Thoracic aorta (tissue), 2 donors: Measurements from ENCODE around the gene AMIGO3. TPM values are rescaled to one million over a fixed set of nuclear protein-coding genes. Genes with fewer than 3 reads are reported as not detected.

Experiments used
- ATAC-seq: fragments of 150-250 bp; one replicate; pipeline ENCODE4 v1.8.0; 2017; ENCODE audit warnings: low read depth; ENCODE audit not compliant: insufficient number of reproducible peaks, low FRiP score
- DNase-seq: peaks from one replicate; pipeline ENCODE4 v3.0.0-alpha.2; 2020; ENCODE audit warnings: low spot score
- H3K27ac ChIP-seq, 2 donors: fragments of 200-600 bp; sonication (generic); 1 replicate in 1 of 2; 2 replicates in 1 of 2; pipeline ENCODE4 v1.5.1; 2016; ENCODE audit warnings: mild to moderate bottlenecking in 2 of 2, moderate library complexity in 2 of 2
- H3K27me3 ChIP-seq: fragments of 200-600 bp; sonication (generic); replicated peaks from 2 replicates; pipeline ENCODE4 v1.6.0; 2016; ENCODE audit warnings: mild to moderate bottlenecking; ENCODE audit not compliant: insufficient read depth
- H3K36me3 ChIP-seq: fragments of 200-600 bp; sonication (generic); one replicate; pipeline ENCODE4 v1.5.1; 2016
- H3K4me1 ChIP-seq, 2 donors: fragments of 200-600 bp; sonication (generic); 1 replicate in 1 of 2; 2 replicates in 1 of 2; pipeline versions ENCODE4 v1.5.1 to v1.6.0; 2016; ENCODE audit warnings: low read depth in 2 of 2, mild to moderate bottlenecking in 1 of 2; ENCODE audit not compliant: control insufficient read depth in 1 of 2
- H3K4me3 ChIP-seq: fragments of 200-600 bp; sonication (generic); 2 replicates; pipeline ENCODE4 v1.5.1; 2016; ENCODE audit warnings: mild to moderate bottlenecking
- H3K9me3 ChIP-seq: fragments of 200-600 bp; sonication (generic); 2 replicates; pipeline ENCODE4 v1.5.1; 2016
- total RNA-seq, 2 donors: library from RNA; depleted of rRNA; stranded (reverse); fragments of >200 nt; gene quantifications; one replicate each; pipeline versions ENCODE4 v1.1.0 to v1.2.3, GENCODE V29; 2016
- TF ChIP-seq, protein P1 (sequence below): fragments of 200-600 bp; sonication (generic); IDR thresholded peaks from one replicate; pipeline ENCODE4 v1.5.1; 2019; ENCODE audit warnings: antibody characterized with exemption

Gene AMIGO3, protein sequence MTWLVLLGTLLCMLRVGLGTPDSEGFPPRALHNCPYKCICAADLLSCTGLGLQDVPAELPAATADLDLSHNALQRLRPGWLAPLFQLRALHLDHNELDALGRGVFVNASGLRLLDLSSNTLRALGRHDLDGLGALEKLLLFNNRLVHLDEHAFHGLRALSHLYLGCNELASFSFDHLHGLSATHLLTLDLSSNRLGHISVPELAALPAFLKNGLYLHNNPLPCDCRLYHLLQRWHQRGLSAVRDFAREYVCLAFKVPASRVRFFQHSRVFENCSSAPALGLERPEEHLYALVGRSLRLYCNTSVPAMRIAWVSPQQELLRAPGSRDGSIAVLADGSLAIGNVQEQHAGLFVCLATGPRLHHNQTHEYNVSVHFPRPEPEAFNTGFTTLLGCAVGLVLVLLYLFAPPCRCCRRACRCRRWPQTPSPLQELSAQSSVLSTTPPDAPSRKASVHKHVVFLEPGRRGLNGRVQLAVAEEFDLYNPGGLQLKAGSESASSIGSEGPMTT
- total RNA-seq: 1 to 10 TPM; 3.0 to 5.8 TPM

DNA sequence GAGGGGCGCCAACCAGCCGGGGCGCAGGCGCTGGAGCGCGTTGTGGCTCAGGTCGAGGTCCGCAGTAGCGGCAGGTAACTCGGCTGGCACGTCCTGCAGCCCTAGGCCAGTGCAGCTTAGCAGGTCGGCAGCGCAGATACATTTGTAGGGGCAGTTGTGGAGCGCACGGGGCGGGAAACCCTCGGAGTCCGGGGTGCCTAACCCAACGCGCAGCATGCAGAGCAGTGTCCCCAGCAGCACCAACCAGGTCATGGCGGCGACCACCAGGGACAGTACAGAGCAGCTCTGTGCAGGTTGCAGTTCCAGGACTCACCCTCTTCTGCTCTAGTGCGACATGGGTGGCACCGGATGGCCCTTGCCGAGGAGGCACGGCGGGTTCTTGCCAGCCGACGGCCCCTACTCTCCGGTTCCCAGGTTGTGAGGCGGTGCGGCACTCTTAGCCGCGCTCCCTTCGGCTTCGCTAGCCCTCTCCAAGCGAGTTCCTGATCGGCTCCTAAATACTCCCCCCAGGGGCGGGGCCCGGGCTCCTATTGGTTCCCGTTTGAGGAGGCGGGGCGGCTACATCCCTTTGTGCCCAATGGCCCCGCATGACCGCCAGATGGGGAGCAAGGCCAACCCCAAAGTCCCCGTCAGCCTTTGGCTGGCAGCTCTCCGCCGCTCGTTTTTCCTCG lies at the start of gene AMIGO3:
TSS of gene AMIGO3 (minus strand) at position 471 of the 671 bp plus-strand sequence. CDS start at position 252, 219 bp downstream.
- Histone ChIP-seq H3K27me3 (no peaks in the 10 kb centered on the region), H3K36me3 (peaks cover 20% of the 10 kb centered on the region), H3K9me3 (no peaks in the 10 kb centered on the region), H3K4me1 (peaks cover 17 to 31% of the 10 kb centered on the region in 2 donors), H3K27ac (peak within 1 kb of the TSS; percentile 65 to 66), H3K4me3 (peak within 1 kb of the TSS; percentile 87)
- ATAC-seq (peak; percentile 71), DNase-seq (peak; percentile 90)
- TF ChIP-seq, protein P1, sequence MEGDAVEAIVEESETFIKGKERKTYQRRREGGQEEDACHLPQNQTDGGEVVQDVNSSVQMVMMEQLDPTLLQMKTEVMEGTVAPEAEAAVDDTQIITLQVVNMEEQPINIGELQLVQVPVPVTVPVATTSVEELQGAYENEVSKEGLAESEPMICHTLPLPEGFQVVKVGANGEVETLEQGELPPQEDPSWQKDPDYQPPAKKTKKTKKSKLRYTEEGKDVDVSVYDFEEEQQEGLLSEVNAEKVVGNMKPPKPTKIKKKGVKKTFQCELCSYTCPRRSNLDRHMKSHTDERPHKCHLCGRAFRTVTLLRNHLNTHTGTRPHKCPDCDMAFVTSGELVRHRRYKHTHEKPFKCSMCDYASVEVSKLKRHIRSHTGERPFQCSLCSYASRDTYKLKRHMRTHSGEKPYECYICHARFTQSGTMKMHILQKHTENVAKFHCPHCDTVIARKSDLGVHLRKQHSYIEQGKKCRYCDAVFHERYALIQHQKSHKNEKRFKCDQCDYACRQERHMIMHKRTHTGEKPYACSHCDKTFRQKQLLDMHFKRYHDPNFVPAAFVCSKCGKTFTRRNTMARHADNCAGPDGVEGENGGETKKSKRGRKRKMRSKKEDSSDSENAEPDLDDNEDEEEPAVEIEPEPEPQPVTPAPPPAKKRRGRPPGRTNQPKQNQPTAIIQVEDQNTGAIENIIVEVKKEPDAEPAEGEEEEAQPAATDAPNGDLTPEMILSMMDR: peak; percentile 89

DNA sequence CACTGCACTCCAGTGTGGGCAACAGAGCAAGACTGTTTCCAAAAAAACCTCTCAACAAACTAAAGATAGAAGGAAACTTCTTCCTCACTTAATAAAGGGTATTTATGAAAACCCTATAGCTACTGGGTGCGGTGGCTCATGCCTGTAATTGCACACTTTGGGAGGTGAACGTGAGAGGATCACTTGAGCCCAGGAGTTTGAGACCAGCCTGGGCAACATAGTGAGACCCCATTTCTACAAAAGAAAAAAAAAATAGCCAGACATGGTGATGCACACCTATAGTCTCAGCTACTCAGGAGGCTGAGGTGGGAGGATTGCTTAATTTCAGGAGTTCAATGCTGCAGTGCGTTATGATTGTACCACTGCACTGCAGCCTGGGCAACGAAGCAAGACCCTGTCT lies 44.5 kb upstream of the AMIGO3 start:
- Histone ChIP-seq H3K9me3 (no peaks in the 10 kb centered on the region), H3K4me3 (no peak overlapping the region), H3K36me3 (no peaks in the 10 kb centered on the region), H3K4me1 (no peaks in the 10 kb centered on the region), H3K27me3 (no peaks in the 10 kb centered on the region), H3K27ac (no peak overlapping the region)
- TF ChIP-seq, protein P1: no peak
- DNase-seq (no peak), ATAC-seq (no peak)

DNA sequence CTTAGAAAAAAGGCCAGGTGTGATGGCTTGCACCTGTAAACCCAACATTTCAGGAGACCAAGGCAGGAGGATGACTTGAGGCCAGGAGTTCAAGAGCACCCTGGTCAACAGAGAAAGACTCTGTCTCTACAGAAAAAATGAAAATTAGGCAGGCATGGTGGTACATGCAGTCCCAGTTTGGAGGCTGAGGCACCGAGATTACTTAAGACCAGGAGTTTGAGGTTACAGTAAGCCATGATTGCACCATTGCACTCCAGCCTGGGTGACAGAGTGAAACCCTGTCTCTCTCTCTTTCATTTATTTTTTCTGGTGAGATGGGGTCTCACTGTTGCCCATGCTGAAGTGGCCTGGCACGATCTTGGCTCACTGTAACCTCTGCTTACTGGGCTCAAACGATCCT lies 42.2 kb upstream of the AMIGO3 start:
- ATAC-seq (no peak), DNase-seq (no peak)
- Histone ChIP-seq H3K4me1 (no peaks in the 10 kb centered on the region), H3K4me3 (no peak overlapping the region), H3K9me3 (no peaks in the 10 kb centered on the region), H3K27me3 (no peaks in the 10 kb centered on the region), H3K36me3 (no peaks in the 10 kb centered on the region), H3K27ac (no peak overlapping the region)
- TF ChIP-seq, protein P1: no peak

DNA sequence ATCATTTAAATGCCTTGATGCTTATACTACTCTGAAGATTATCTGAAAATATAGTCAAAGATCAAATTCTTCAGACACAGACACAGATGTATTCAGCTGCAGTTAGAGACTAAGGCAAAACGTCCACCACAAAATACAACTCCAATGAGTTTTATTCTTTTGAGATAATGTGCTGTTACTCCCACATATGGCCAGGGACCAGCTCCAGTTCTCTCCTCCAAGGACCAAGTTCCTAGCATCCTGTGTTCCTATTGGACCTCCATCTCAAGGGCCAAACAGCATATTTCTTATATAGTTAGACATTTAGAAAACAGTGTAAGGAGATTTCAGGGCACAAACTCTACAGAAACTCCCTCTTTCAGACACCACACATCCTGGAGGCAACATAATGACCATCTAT lies 39.7 kb upstream of the AMIGO3 start:
- Histone ChIP-seq H3K36me3 (no peaks in the 10 kb centered on the region), H3K27me3 (no peaks in the 10 kb centered on the region), H3K27ac (no peak overlapping the region), H3K9me3 (no peaks in the 10 kb centered on the region), H3K4me1 (peaks cover 0 to 4% of the 10 kb centered on the region in 2 donors), H3K4me3 (no peak overlapping the region)
- no peak for DNase-seq
- TF ChIP-seq, protein P1: no peak
- no peak for ATAC-seq

DNA sequence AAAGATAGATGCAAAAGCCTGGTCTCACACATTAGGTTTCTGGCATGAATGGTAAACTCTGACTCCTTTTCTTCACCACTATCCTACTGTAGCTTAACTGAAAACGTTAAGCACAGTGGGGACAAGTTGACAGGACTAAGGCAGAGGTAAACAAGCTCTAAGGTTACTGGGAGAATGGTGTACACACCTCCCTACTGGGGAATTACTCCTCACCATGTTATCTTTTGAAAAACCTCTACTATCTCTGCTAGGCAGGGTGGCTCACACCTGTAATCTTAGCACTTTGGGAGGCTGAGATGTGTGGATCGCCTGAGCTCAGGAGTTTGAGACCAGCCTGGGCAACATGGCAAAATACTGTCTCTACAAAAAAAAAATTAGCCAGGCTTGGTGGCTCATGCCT lies 37.7 kb upstream of the AMIGO3 start:
- Histone ChIP-seq H3K4me1 (peaks cover 0 to 16% of the 10 kb centered on the region in 2 donors), H3K36me3 (no peaks in the 10 kb centered on the region), H3K4me3 (no peak overlapping the region), H3K9me3 (no peaks in the 10 kb centered on the region), H3K27ac (no peak overlapping the region), H3K27me3 (no peaks in the 10 kb centered on the region)
- TF ChIP-seq, protein P1: no peak
- DNase-seq: no peak
- no peak for ATAC-seq
